Stimulated activated effector memory CD8-positive, alpha-beta T cell treated with anti-CD3 and anti-CD28 coated beads, Interleukin-12 subunit alpha, Interleukin-12 subunit beta, amount 100 ng/mL, for 72 hours (primary cell): ENCODE results near the gene COBL.

ENCODE experiments used
- ATAC-seq: fragments of 150-1000 bp; cut with Tn5 transposase; 2 replicates; pipeline ENCODE4 v1.10.0; 2021
- DNase-seq, 2 donors: peaks; one replicate each; pipeline ENCODE4 v3.0.0; 2021 to 2022; ENCODE audit warnings: low spot score in 2 of 2
- H3K27ac Mint-ChIP-seq: one replicate; pipeline ENCODE4 v1.8.0; 2022; ENCODE audit warnings: mild to moderate bottlenecking, mixed read lengths
- H3K36me3 Mint-ChIP-seq: one replicate; pipeline ENCODE4 v1.8.0; 2022; ENCODE audit warnings: mild to moderate bottlenecking, mixed read lengths
- H3K4me1 Mint-ChIP-seq: one replicate; pipeline ENCODE4 v1.8.0; 2022; ENCODE audit warnings: mixed read lengths
- H3K4me3 Mint-ChIP-seq: one replicate; pipeline ENCODE4 v1.8.0; 2022; ENCODE audit warnings: mild to moderate bottlenecking, mixed read lengths
- H3K9me3 Mint-ChIP-seq: one replicate; pipeline ENCODE4 v1.8.0; 2022; ENCODE audit warnings: mixed read lengths

Gene COBL

GRCh38 chr7:51340029-51340838, 23.6 kb upstream of the COBL start:
- H3K9me3 Mint-ChIP-seq = no peaks in the 10 kb centered on the region
- ATAC-seq (peak; percentile 19), DNase-seq (no peak)
- H3K27ac Mint-ChIP-seq = no peak overlapping the region
- H3K36me3 Mint-ChIP-seq = no peaks in the 10 kb centered on the region
- no peak overlapping the region for H3K4me3 Mint-ChIP-seq
- no peaks in the 10 kb centered on the region for H3K4me1 Mint-ChIP-seq

DNA sequence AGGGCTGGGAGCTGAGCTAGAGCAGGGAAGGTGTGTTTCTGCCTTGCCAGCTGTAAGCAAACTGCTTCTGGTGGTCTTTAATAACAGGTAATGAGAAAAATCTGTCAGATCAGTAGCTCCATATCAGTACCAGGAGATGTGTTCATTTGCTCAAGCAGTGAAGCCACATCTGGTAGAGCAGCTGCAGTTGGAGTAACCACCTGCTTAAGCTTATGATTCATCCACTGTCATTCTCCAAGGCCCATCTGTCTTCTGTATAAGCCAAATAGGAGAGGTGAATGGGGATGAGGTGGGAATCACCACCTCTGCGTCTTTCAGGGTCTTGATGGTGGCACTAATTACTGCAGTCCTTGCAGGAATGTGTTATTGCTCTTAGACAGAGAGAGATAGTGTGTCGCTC, 18.4 kb upstream of the COBL start:
- Mint-ChIP-seq H3K4me1 (no peaks in the 10 kb centered on the region), H3K36me3 (no peaks in the 10 kb centered on the region), H3K4me3 (no peak overlapping the region), H3K27ac (no peak overlapping the region), H3K9me3 (peaks cover 2% of the 10 kb centered on the region)
- DNase-seq (no peak), ATAC-seq (no peak)

- H3K4me1 Mint-ChIP-seq = no peaks in the 10 kb centered on the region
- H3K36me3 Mint-ChIP-seq = no peaks in the 10 kb centered on the region
- peaks cover 2% of the 10 kb centered on the region for H3K9me3 Mint-ChIP-seq
- H3K27ac Mint-ChIP-seq = no peak overlapping the region
- H3K4me3 Mint-ChIP-seq = no peak overlapping the region
- DNase-seq (no peak), ATAC-seq (no peak)
Observed at GRCh38 chr7:51329696-51330263, 13.2 kb upstream of the COBL start.

GRCh38 chr7:51328351-51328801, 11.8 kb upstream of the COBL start:
- Mint-ChIP-seq H3K4me1 (no peaks in the 10 kb centered on the region), H3K36me3 (no peaks in the 10 kb centered on the region), H3K4me3 (no peak overlapping the region), H3K9me3 (peaks cover 2% of the 10 kb centered on the region), H3K27ac (no peak overlapping the region)
- ATAC-seq (no peak), DNase-seq (no peak)

DNA sequence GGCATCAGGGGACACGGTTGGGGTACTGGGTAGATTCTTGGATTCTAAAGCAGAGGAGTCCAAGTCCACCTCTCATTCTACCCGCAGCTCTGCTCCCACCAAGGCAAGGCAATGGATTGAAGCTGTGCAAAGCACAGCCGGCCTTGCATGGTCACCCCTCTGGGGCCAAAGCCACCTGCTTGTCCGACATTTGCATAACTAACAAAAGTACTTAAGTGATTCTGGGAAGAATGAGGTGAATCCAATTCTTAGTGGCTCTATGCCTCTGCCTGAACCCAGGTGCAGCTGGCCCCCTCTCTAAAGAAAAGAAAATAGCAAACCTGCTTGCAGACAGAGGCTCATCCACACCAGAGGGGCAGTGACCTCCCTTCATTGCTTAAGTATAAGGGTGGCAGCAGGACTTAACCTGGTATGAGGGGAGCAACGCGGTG, 10.7 kb upstream of the COBL start:
- DNase-seq (no peak), ATAC-seq (no peak)
- Mint-ChIP-seq H3K27ac (no peak overlapping the region), H3K4me3 (no peak overlapping the region), H3K9me3 (peaks cover 2% of the 10 kb centered on the region), H3K4me1 (no peaks in the 10 kb centered on the region), H3K36me3 (no peaks in the 10 kb centered on the region)

DNA sequence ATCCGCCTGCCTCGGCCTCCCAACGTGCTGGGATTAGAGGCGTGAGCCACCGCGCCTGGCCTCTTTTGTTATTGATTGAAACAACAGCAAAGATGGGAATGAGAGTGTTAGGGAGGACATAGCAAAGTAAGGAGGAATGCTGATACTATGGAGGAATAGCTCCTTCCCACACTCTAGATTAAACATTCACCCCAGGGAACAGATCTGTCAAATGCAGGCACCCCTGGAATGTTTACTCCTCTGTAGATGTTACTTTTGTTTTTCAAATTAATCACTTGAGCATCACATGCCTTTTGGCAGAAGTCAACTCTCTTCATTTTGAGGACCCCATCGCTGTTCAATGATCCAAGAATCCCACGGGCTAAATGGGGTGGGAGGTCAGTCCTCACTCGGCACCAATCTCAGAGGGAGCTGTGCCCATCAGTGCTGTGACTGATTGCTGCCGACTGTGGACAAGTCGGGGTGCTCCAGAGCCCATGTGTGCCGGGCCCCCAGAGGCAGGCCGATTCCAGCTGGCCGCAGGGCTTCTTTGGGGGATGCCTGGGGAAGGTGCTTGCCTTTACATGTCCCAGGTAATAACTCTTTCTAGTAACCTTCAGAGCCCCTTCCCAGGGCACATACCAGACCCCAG, 10.2 kb upstream of the COBL start:
- H3K27ac Mint-ChIP-seq = no peak overlapping the region
- no peak for ATAC-seq
- no peaks in the 10 kb centered on the region for H3K36me3 Mint-ChIP-seq
- no peak overlapping the region for H3K4me3 Mint-ChIP-seq
- no peaks in the 10 kb centered on the region for H3K4me1 Mint-ChIP-seq
- DNase-seq = no peak
- H3K9me3 Mint-ChIP-seq = peaks cover under 1% of the 10 kb centered on the region

GRCh38 chr7:51325908-51326307, 9.3 kb upstream of the COBL start:
- DNase-seq (no peak), ATAC-seq (no peak)
- H3K9me3 Mint-ChIP-seq = no peaks in the 10 kb centered on the region

DNA sequence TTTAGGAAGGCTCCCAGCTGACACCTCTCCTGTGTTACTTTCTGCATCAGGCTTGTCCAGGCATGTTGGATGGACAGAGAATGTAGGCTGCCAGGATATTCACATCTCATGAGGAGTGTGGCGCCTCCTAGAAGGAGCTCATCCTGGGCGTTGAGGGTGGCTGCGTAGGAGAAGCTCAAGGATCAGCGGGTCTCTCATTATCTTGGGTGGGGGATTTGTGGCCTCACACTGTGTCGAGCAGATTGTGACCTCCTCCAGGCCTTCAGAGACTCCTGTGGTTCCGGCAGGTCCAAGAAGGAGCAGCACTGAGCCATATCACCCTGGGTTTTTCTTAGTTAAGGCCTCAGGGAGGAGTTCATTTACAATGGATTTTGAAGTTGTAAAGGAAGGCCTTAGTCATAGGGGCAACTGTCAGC, 8.7 kb upstream of the COBL start:
- Mint-ChIP-seq H3K9me3 (no peaks in the 10 kb centered on the region), H3K36me3 (no peaks in the 10 kb centered on the region), H3K27ac (no peak overlapping the region), H3K4me1 (no peaks in the 10 kb centered on the region), H3K4me3 (no peak overlapping the region)
- DNase-seq = no peak
- ATAC-seq = no peak

More at GRCh38 chr7:51325908-51326307, 9.3 kb upstream of the COBL start:
- Mint-ChIP-seq H3K4me3 (no peak overlapping the region), H3K4me1 (no peaks in the 10 kb centered on the region), H3K36me3 (no peaks in the 10 kb centered on the region), H3K27ac (no peak overlapping the region)

- Mint-ChIP-seq H3K27ac (no peak overlapping the region), H3K9me3 (no peaks in the 10 kb centered on the region), H3K36me3 (no peaks in the 10 kb centered on the region), H3K4me3 (no peak overlapping the region), H3K4me1 (no peaks in the 10 kb centered on the region)
- no peak for DNase-seq
- ATAC-seq = no peak
Observed at GRCh38 chr7:51324206-51324898, 7.7 kb upstream of the COBL start.

GRCh38 chr7:51321961-51322515, 5.4 kb upstream of the COBL start:
- Mint-ChIP-seq H3K4me3 (no peak overlapping the region), H3K4me1 (no peaks in the 10 kb centered on the region)

GRCh38 chr7:51318886-51319579, 2.4 kb upstream of the COBL start:
- Mint-ChIP-seq H3K4me1 (no peaks in the 10 kb centered on the region), H3K4me3 (no peak overlapping the region), H3K27ac (no peak overlapping the region), H3K36me3 (no peaks in the 10 kb centered on the region), H3K9me3 (no peaks in the 10 kb centered on the region)
- DNase-seq = no peak
- no peak for ATAC-seq

More at GRCh38 chr7:51321961-51322515, 5.4 kb upstream of the COBL start:
- DNase-seq (no peak), ATAC-seq (no peak)
- Mint-ChIP-seq H3K27ac (no peak overlapping the region), H3K9me3 (no peaks in the 10 kb centered on the region), H3K36me3 (no peaks in the 10 kb centered on the region)

- Mint-ChIP-seq H3K27ac (no peak overlapping the region), H3K9me3 (no peaks in the 10 kb centered on the region), H3K4me1 (no peaks in the 10 kb centered on the region), H3K36me3 (no peaks in the 10 kb centered on the region), H3K4me3 (no peak overlapping the region)
- DNase-seq = no peak
- no peak for ATAC-seq
Observed at GRCh38 chr7:51318001-51318400, 1.4 kb upstream of the COBL start.

- ATAC-seq (no peak), DNase-seq (no peak)
- H3K9me3 Mint-ChIP-seq = no peaks in the 10 kb centered on the region
- H3K4me3 Mint-ChIP-seq = no peak overlapping the region
- H3K36me3 Mint-ChIP-seq = no peaks in the 10 kb centered on the region
- no peaks in the 10 kb centered on the region for H3K4me1 Mint-ChIP-seq
- H3K27ac Mint-ChIP-seq = no peak overlapping the region
Observed at GRCh38 chr7:51317582-51317910, 937 bp upstream of the COBL start.

GRCh38 chr7:51316262-51316665, 345 bp downstream of the COBL start:
- DNase-seq = no peak

More at GRCh38 chr7:51316262-51316665, 345 bp downstream of the COBL start:
- ATAC-seq = peak; percentile 31
- H3K4me3 Mint-ChIP-seq = no peak overlapping the region
- no peak overlapping the region for H3K27ac Mint-ChIP-seq
- no peaks in the 10 kb centered on the region for H3K9me3 Mint-ChIP-seq
- no peaks in the 10 kb centered on the region for H3K4me1 Mint-ChIP-seq
- H3K36me3 Mint-ChIP-seq = no peaks in the 10 kb centered on the region
